Esophagus muscularis mucosa (tissue), 4 donors: ENCODE results near the gene NTPCR. TPM values are rescaled to one million over a fixed set of nuclear protein-coding genes. Genes with fewer than 3 reads are reported as not detected.

ENCODE experiments used
- DNase-seq: peaks from one replicate; pipeline ENCODE4 v3.0.0-alpha.2; 2017; ENCODE audit errors: extremely low spot score
- H3K27ac ChIP-seq, 4 donors: fragments of 200-600 bp; sonication (generic); replicated peaks in 1 of 4; 1 replicate in 3 of 4; 2 replicates in 1 of 4; pipeline ENCODE4 v1.5.1; 2016 to 2019; ENCODE audit warnings: mild to moderate bottlenecking in 1 of 4
- H3K27me3 ChIP-seq, 4 donors: fragments of 200-600 bp; sonication (generic); one replicate each; pipeline versions ENCODE4 v1.5.1 to v1.6.0; 2016 to 2019
- H3K36me3 ChIP-seq, 4 donors: fragments of 200-600 bp; sonication (generic); one replicate each; pipeline ENCODE4 v1.5.1; 2016 to 2019
- H3K4me1 ChIP-seq, 4 donors: fragments of 200-600 bp; sonication (generic); one replicate each; pipeline ENCODE4 v1.5.1; 2016 to 2019
- H3K4me3 ChIP-seq, 4 donors: fragments of 200-600 bp; sonication (generic); 1 replicate in 2 of 4; 2 replicates in 2 of 4; pipeline ENCODE4 v1.5.1; 2016 to 2019; ENCODE audit warnings: mild to moderate bottlenecking in 4 of 4, moderate library complexity in 1 of 4
- H3K9me3 ChIP-seq, 4 donors: fragments of 200-600 bp; sonication (generic); 1 replicate in 3 of 4; 2 replicates in 1 of 4; pipeline ENCODE4 v1.5.1; 2016 to 2019
- EP300 ChIP-seq: sonication (generic); formaldehyde crosslinking; IDR thresholded peaks from one replicate; pipeline ENCODE4 v1.6.1; 2017; ENCODE audit warnings: antibody characterized with exemption
- POLR2A ChIP-seq: fragments of 450-650 bp; IDR thresholded peaks from one replicate; pipeline ENCODE4 v1.6.1; 2017; ENCODE audit warnings: antibody characterized with exemption, moderate library complexity, mild to moderate bottlenecking, low read depth
- POLR2AphosphoS5 ChIP-seq, 2 donors: sonication (generic); formaldehyde crosslinking; IDR thresholded peaks; one replicate each; pipeline ENCODE4 v1.6.1; 2017; ENCODE audit warnings: antibody characterized with exemption in 2 of 2
- WGBS: methylation state at CpG from one replicate; pipeline ENCODE4 v1.1.5; 2018; 5-methylcytosine and 5-hydroxymethylcytosine counted together
- intact Hi-C: fragments of 100-400 bp; cut with DNase I; formaldehyde crosslinking; loops from one replicate; pipeline ENCODE4 v1.15.1; 2023
- total RNA-seq, 4 donors: library from RNA; depleted of rRNA; stranded (reverse); fragments of >200 nt; gene quantifications; one replicate each; pipeline versions ENCODE4 v1.1.0 to v1.2.1, GENCODE V29; 2016
- TF ChIP-seq, protein P1 (sequence below), 3 experiments: fragments of 200-600 bp in 2 of 3; fragments of 450-650 bp in 1 of 3; sonication (generic) in 2 of 3; IDR thresholded peaks; one replicate each; pipeline ENCODE4 v1.5.1; 2017 to 2019; ENCODE audit warnings: antibody characterized with exemption in 3 of 3, mild to moderate bottlenecking in 2 of 3, moderate library complexity in 1 of 3

NTPCR gene
- total RNA-seq, 4 donors from 2014 or later, result 21.7 to 26.6 (median 24.6) TPM

DNA sequence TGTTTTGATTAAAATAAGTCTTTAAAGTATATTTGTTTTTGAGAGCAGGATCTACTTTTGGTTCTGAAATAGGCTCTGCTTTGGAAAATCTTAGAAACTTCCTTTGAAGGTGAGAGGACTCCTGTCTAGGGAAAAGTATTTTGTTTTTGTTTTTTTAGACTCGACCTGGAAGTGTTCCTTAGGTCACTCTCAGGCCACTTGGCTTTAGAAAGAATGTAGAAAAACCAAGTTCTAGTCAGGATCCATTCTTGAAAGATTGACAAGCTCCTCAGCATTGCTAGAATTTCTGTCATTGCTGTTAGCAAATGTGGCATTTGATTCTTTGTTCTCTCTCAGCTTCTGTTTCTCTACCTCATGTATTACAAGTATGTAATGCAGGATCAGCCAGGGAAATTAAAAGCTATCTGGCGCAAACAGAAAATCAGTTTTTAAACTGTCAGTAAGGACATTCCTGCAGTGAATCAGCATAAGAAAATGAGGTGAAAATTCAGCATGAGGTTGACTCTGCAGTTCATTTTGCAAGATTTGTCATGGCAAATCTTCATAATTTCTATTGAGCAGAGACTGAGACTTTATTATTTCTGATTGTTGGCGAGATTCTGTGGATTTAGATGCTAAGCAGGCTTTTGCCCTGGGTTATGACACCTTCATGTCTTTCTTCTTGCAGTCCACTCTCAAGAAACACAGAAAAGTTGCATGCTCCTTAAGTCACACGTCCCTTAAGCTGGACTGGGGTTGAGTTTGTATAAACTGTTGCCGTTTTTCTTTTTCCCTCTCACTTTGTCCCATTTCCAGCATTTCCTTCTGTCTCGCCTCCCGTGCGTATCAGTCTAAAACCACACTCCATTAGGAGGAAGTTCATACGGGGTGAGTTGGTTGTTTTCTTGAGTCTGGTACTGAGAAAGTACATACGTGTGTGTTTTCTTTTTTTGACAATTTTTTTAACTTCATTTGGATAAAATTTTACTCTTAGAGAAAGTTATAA lies 12.6 kb downstream of the NTPCR start:
- H3K9me3 ChIP-seq, result peaks cover 0 to 6% (median 2%) of the 10 kb centered on the region in 4 donors
- no peak for DNase-seq
- peaks cover 18 to 40% (median 26%) of the 10 kb centered on the region in 4 donors for H3K4me1 ChIP-seq
- intact Hi-C loops, result no loop called here
- TF ChIP-seq POLR2AphosphoS5 (IDR thresholded peaks at IDR 0.05), result no peak
- TF ChIP-seq, protein P1, sequence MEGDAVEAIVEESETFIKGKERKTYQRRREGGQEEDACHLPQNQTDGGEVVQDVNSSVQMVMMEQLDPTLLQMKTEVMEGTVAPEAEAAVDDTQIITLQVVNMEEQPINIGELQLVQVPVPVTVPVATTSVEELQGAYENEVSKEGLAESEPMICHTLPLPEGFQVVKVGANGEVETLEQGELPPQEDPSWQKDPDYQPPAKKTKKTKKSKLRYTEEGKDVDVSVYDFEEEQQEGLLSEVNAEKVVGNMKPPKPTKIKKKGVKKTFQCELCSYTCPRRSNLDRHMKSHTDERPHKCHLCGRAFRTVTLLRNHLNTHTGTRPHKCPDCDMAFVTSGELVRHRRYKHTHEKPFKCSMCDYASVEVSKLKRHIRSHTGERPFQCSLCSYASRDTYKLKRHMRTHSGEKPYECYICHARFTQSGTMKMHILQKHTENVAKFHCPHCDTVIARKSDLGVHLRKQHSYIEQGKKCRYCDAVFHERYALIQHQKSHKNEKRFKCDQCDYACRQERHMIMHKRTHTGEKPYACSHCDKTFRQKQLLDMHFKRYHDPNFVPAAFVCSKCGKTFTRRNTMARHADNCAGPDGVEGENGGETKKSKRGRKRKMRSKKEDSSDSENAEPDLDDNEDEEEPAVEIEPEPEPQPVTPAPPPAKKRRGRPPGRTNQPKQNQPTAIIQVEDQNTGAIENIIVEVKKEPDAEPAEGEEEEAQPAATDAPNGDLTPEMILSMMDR (IDR thresholded peaks at IDR 0.05), result no peak
- no peak for TF ChIP-seq EP300
- no peak for TF ChIP-seq POLR2A
- WGBS, result 47% methylated on average over 10 of the region's 10 CpGs
- H3K4me3 ChIP-seq, result peak overlapping the region in 2 of 4 donors; percentile 5 to 9
- H3K36me3 ChIP-seq, result peaks cover 7 to 39% (median 12%) of the 10 kb centered on the region in 4 donors
- peak overlapping the region; percentile 39 to 58 (median 52) for H3K27ac ChIP-seq
- H3K27me3 ChIP-seq, result no peaks in the 10 kb centered on the region

DNA sequence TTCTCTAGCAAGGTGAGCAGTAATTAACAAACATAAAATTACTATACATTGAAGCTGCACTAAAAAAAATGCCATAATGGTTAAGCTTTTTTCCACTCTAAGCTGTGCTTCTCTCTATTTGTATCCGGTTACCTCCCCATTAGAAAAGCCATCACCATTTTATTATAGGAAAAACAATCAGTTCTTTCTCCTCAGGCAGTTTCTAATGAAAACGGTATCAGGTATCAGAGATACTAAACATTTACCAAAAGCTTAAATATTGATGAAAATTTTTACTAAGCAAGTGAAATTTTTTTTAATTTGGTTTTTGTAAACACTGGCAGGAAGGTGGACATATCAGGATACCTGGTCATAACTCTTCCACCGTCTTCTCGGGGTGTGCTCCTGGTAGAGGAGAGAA lies 14.2 kb downstream of the NTPCR start:
- Histone ChIP-seq H3K4me1 (peaks cover 22 to 48% (median 28%) of the 10 kb centered on the region in 4 donors), H3K27ac (no peak overlapping the region), H3K9me3 (no peaks in the 10 kb centered on the region), H3K27me3 (no peaks in the 10 kb centered on the region), H3K36me3 (peaks cover 0 to 41% (median 8%) of the 10 kb centered on the region in 4 donors), H3K4me3 (no peak overlapping the region)
- TF ChIP-seq POLR2A, result no peak
- TF ChIP-seq, protein P1 (IDR thresholded peaks at IDR 0.05), result no peak
- TF ChIP-seq EP300, result no peak
- TF ChIP-seq POLR2AphosphoS5 (IDR thresholded peaks at IDR 0.05), result no peak
- intact Hi-C loops, result no loop called here
- DNase-seq, result no peak
- 96% methylated on average over 4 of the region's 4 CpGs for WGBS

DNA sequence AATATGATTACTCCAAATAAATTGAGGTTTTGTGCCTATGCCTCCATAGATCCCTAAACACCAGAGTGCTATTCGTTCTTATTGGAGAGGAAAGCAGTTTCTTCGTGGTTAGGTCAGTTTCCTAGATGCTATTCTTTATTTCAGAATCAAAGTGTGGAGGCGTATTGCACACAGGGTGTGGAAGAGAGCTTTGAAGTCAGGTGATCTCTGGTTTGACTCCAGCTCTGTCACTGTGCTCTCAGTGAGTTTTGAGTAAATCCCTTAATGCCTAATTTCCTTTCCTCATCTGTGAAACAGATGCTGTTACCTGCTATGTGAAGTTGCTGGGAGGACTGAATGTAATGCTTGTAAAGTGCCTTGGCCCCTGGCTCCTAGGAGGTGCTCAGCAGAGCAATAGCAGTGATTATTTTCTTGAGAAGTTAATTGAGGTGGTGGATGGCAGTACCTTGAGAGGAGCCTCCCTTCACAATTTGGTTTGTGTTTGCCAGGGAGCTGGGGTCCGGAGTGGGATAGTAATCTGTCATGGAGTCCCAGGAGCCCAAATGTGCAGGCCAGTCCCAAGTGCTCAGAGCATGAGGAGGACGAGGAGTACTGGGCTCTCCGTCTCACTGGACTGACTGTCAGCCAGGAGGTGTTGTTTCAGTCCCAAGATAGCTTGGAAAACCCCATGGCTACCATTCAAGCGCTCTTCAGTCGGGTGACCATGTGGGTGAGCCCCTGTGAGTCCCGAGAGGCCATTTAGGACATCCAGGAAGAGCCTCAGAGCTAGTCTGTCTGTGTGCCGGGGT lies 14.9 kb downstream of the NTPCR start:
- Histone ChIP-seq H3K9me3 (no peaks in the 10 kb centered on the region), H3K27me3 (no peaks in the 10 kb centered on the region), H3K36me3 (peaks cover 0 to 41% (median 14%) of the 10 kb centered on the region in 4 donors), H3K27ac (peak overlapping the region in 3 of 4 donors; percentile 8 to 23 (median 14)), H3K4me1 (peaks cover 22 to 48% (median 29%) of the 10 kb centered on the region in 4 donors), H3K4me3 (no peak overlapping the region)
- TF ChIP-seq, protein P1 (IDR thresholded peaks at IDR 0.05), result no peak
- no peak for TF ChIP-seq POLR2AphosphoS5 (IDR thresholded peaks at IDR 0.05)
- TF ChIP-seq EP300, result no peak
- no peak for TF ChIP-seq POLR2A
- DNase-seq, result no peak
- intact Hi-C loops, result no loop called here
- 87% methylated on average over 4 of the region's 10 CpGs for WGBS

DNA sequence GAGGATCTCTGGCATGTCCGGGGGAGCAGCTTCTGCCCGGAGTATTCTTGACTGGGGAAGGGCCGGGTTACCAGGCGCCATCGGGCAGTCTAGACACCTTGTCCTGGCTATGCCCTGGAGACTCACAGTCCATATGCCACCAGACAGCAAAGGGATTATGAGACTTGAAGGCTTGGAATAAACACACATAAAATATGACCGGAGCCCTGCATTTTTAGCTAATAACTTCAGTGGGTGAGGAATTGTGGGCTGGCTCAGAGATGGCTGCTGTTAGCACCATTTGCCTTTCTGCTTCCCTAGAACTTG lies 15.5 kb downstream of the NTPCR start:
- 64% methylated on average over 3 of the region's 6 CpGs for WGBS
- Histone ChIP-seq H3K27me3 (no peaks in the 10 kb centered on the region), H3K9me3 (no peaks in the 10 kb centered on the region), H3K4me3 (no peak overlapping the region), H3K27ac (peak overlapping the region in 2 of 4 donors; percentile 8 to 14), H3K4me1 (peaks cover 22 to 48% (median 29%) of the 10 kb centered on the region in 4 donors), H3K36me3 (peaks cover 4 to 44% (median 19%) of the 10 kb centered on the region in 4 donors)
- intact Hi-C loops, result no loop called here
- no peak for DNase-seq
- TF ChIP-seq, protein P1 (IDR thresholded peaks at IDR 0.05), result no peak
- TF ChIP-seq POLR2A, result no peak
- no peak for TF ChIP-seq EP300
- TF ChIP-seq POLR2AphosphoS5 (IDR thresholded peaks at IDR 0.05), result no peak
